Motor neuron (in vitro differentiated cells): ENCODE measurements around the gene HDDC3. TPM values are rescaled to one million over a fixed set of nuclear protein-coding genes. Genes with fewer than 3 reads are reported as not detected.

Experiments used
- ATAC-seq, 8 experiments: fragments of 200-7000 bp; cut with Tn5 transposase; replicated peaks in 6 of 8; 2 replicates each; pipeline ENCODE4 v1.8.0; 2021; ENCODE audit warnings: mild to moderate bottlenecking in 8 of 8, moderate library complexity in 8 of 8
- H3K27ac ChIP-seq, 2 donors: fragments of 250-450 bp; sonication (Bioruptor Pico); 2 replicates each; pipeline ENCODE4 v1.9.0; 2021; ENCODE audit warnings: antibody characterized with exemption in 2 of 2, mild to moderate bottlenecking in 2 of 2, moderate library complexity in 1 of 2
- H3K4me1 ChIP-seq, 2 donors: fragments of 250-450 bp; sonication (Bioruptor Pico); replicated peaks in 1 of 2; 2 replicates each; pipeline ENCODE4 v1.6.1; 2021; ENCODE audit warnings: antibody characterized with exemption in 2 of 2, mild to moderate bottlenecking in 2 of 2, moderate library complexity in 1 of 2
- H3K4me3 ChIP-seq, 5 donors: fragments of 250-450 bp; sonication (Bioruptor Pico); 2 replicates each; pipeline ENCODE4 v1.9.0; 2021; ENCODE audit warnings: antibody characterized with exemption in 5 of 5, mild to moderate bottlenecking in 5 of 5, moderate library complexity in 4 of 5
- WGBS, 10 experiments: fragments of 450-650 bp; shearing (Covaris generic); methylation state at CpG; one replicate each; pipeline ENCODE4 v1.0.0; 2022; 5-methylcytosine and 5-hydroxymethylcytosine counted together
- in situ Hi-C, 9 experiments: fragments of 400-800 bp; cut with MboI; loops; one replicate each; pipeline ENCODE4 v1.15.0; 2021; ENCODE audit warnings: low sequenced_read_pairs in 9 of 9, low pct_unique_long_range_greater_than_20kb in 2 of 9; ENCODE audit not compliant: unreplicated experiment in 9 of 9
- total RNA-seq, 8 experiments: library from RNA; unstranded; fragments of 300-600 nt; gene quantifications; 2 replicates each; pipeline versions ENCODE4 v1.2.3 to v1.2.4, GENCODE V29; 2022

The HDDC3 gene
- total RNA-seq, 8 experiments from 2014 or later, result 10.1 to 22.4 (median 13.6) TPM

DNA sequence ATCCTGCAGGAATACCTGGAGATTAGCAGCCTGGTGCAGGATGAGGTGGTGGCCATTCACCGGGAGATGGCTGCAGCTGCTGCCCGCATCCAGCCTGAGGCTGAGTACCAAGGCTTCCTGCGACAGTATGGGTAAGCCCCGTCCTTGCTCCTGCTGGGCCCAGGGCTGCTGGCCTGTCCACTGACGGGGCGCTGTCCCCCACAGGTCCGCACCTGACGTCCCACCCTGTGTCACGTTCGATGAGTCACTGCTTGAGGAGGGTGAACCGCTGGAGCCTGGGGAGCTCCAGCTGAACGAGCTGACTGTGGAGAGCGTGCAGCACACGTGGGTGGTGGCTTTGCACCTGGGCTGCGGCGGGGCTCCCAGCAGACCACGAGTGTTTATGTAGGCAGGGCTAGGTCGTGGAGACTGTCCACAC is 43.0 kb downstream of the HDDC3 start:
- in situ Hi-C loops, result loop anchor here in 8 of 9 experiments (10.0 to 25.0 kb wide), 5 partner anchors 227 to 577 kb away; no protein-coding TSS in a partner anchor
- WGBS, 10 experiments, result 40 to 100% (median 79%) methylated on average over 1 to 9 of the region's 18 CpGs; no CpG with 5 or more reads in 6 of the 10 experiments
- peak in 5 of 8 experiments; percentile 9 to 34 (median 15) for ATAC-seq
- Histone ChIP-seq H3K4me1 (peaks cover 9 to 21% of the 10 kb centered on the region in 2 donors), H3K27ac (no peak overlapping the region), H3K4me3 (no peak overlapping the region)

DNA sequence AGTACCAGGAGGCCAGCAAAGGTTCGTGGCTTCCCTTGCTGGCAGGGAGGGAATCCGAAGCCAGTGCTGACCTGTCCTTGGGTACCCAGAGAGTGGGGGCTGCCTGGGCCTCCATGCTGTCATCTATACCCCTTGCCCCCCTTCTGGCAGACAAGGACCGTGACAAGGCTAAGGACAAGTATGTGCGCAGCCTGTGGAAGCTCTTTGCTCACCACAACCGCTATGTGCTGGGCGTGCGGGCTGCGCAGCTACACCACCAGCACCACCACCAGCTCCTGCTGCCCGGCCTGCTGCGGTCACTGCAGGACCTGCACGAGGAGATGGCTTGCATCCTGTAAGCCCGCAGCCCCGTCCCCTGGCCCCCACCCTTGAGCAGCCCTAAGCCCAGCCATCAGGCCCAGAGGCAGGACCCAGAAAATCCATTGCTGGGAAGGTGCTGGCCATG is 45.3 kb downstream of the HDDC3 start:
- Histone ChIP-seq H3K4me1 (peaks cover 9 to 30% of the 10 kb centered on the region in 2 donors), H3K27ac (no peak overlapping the region), H3K4me3 (no peak overlapping the region)
- 50 to 94% (median 93%) methylated on average over 2 to 5 of the region's 13 CpGs; no CpG with 5 or more reads in 7 of the 10 experiments for WGBS, 10 experiments
- no peak for ATAC-seq
- in situ Hi-C loops, result loop anchor here in 8 of 9 experiments (10.0 to 25.0 kb wide), 5 partner anchors 225 to 575 kb away; no protein-coding TSS in a partner anchor

DNA sequence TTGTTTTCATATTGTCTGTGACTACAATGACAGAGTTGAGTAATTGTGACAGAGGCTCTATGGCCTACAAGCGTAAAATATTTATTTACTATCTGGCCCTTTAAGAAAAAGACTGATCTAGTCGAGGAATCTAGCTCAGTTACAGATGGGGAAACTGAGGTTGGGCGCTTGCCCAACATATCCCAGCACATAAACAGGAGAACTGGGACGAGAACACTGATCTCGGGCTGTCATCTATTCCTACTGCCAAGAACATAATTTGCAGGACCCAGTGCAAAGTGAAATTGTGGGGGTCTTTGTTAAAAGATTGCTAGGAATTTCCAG is 46.1 kb downstream of the HDDC3 start:
- H3K4me3 ChIP-seq, result no peak overlapping the region
- in situ Hi-C loops, result loop anchor here in 8 of 9 experiments (10.0 to 25.0 kb wide), 5 partner anchors 224 to 574 kb away; no protein-coding TSS in a partner anchor
- no peak for ATAC-seq
- 0 to 92% (median 14%) methylated on average over 1 to 2 of the region's 5 CpGs; no CpG with 5 or more reads in 4 of the 10 experiments for WGBS, 10 experiments
- no peak overlapping the region for H3K27ac ChIP-seq
- peaks cover 9 to 29% of the 10 kb centered on the region in 2 donors for H3K4me1 ChIP-seq

DNA sequence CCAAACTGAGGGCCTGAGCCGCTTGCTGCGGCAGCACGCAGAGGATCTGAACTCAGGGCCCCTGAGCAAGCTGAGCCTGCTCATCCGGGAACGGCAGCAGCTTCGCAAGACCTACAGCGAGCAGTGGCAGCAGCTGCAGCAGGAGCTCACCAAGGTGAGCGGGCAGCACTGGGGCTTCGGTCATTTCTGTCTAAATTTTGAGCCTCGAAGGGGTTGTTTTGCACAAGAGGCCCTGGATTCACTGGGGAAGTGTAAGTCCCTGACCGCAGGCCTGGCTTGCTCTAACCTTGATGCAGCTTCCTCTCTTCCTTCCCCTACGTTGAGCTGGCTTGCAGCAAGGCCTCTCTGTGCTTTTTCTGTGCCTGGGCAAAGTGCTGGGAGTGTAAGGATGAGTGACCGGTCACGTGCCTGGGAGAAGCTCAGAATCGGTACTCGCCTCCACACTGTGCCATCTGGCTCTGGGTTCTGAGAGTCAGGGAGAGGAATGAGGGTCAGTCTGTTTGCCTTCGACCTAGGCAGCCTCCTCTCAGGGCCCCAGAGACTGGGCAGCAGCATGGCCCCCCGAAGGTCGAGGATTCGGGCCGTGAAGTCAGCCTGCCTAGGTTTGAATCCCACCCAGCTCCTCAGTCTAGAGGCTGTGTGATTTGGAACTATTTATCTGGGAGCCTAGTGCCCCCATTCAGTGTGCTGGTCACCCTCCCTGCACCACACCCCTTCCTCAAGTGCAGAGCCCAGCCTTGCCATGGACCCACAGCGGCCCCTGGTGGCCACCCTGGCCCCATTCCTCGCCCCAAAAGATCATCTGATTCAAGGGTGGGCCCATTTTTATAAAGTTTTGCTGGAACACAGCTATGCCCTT is 46.7 kb downstream of the HDDC3 start:
- in situ Hi-C loops, result loop anchor here in 8 of 9 experiments (10.0 to 25.0 kb wide), 5 partner anchors 223 to 573 kb away; no protein-coding TSS in a partner anchor
- 7 to 82% (median 68%) methylated on average over 2 to 12 of the region's 23 CpGs; no CpG with 5 or more reads in 6 of the 10 experiments for WGBS, 10 experiments
- Histone ChIP-seq H3K27ac (no peak overlapping the region), H3K4me3 (no peak overlapping the region), H3K4me1 (peaks cover 5 to 23% of the 10 kb centered on the region in 2 donors)
- ATAC-seq, result peak; percentile 57 to 79 (median 70)

DNA sequence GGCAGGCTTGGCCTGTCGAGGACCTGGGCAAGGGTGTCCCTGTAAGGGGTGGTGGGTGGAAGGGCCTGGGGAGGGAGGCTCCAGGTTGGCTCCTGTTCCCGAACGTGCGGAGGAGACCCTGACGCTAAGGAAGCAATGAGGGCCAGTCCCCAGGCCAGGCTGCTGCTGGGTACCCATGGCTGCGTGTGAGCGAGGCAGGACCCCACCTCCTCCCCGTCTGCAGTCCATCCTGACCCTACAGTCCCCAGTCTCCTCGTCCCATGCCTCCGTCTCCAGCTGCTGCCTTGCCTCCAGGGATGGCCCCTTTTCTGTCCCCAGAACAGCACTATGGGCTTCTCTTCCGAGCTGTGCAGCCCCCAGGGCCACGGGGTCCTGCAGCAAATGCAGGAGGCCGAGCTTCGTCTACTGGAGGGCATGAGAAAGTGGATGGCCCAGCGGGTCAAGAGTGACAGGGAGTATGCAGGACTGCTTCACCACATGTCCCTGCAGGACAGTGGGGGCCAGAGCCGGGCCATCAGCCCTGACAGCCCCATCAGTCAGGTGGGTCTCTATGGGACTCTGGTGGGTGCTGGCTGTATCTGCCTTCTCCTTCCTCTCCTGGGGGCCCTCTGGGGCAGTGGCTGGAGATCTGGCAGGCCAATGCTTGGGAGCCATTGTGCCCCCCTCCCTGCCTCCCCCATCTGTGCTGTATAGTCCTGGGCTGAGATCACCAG is 47.5 kb downstream of the HDDC3 start:
- H3K4me3 ChIP-seq, result no peak overlapping the region
- peak in 2 of 8 experiments; percentile 2 to 3 for ATAC-seq
- H3K4me1 ChIP-seq, result peaks cover 0 to 18% of the 10 kb centered on the region in 2 donors
- 50 to 100% (median 90%) methylated on average over 1 to 4 of the region's 16 CpGs; no CpG with 5 or more reads in 7 of the 10 experiments for WGBS, 10 experiments
- no peak overlapping the region for H3K27ac ChIP-seq
- in situ Hi-C loops, result loop anchor here in 8 of 9 experiments (10.0 to 25.0 kb wide), 5 partner anchors 223 to 573 kb away; no protein-coding TSS in a partner anchor

DNA sequence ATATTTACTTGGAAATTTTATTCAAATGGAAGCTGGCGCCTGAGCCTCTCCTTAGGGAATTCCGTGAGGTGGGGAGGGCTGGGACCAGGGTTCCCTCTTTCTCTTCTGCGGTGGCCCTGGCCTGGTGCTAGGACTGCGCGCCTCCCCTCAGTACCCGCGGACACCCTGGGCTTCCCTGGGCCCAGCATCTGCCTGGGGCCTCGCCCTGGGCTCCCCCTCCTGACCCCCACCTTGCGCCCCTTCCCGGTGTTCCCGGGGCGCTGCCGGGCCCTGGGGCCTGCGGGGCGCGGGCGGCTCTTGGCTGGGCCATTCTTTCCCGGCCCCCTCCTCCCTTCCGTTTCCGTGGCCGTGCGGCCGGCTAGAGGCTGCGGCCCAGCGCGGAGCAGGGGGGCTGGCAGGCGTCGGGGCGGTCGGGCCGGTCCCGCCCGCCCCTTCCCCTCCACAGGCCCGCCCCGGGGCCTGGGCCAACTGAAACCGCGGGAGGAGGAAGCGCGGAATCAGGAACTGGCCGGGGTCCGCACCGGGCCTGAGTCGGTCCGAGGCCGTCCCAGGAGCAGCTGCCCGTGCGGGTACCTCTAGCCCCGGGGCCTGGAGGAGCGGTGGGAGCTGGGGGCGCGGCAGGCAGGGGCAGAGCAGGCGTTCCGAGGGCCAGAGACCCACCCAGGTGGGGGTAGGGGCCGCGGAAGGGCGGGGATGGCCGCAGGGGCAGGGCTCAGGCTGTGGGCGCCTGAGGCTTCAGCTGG is 48.2 kb downstream of the HDDC3 start, which contains the start of gene FES:
Gene FES (plus strand): TSS at position 529 of the 743 bp plus-strand sequence. CDS start 542 bp downstream, outside the sequence.
- ATAC-seq, result peak; percentile 5 to 46 (median 30)
- peaks cover 0 to 15% of the 10 kb centered on the region in 2 donors for H3K4me1 ChIP-seq
- 50% methylated on average over 4 of the region's 58 CpGs; no CpG with 5 or more reads in 9 of the 10 experiments for WGBS, 10 experiments
- peak within 1 kb of the TSS in 1 of 2 donors; percentile 13 for H3K27ac ChIP-seq
- H3K4me3 ChIP-seq, result no peak within 1 kb of the TSS
- in situ Hi-C loops, result loop anchor here in 8 of 9 experiments (10.0 to 25.0 kb wide), 5 partner anchors 222 to 572 kb away; no protein-coding TSS in a partner anchor

DNA sequence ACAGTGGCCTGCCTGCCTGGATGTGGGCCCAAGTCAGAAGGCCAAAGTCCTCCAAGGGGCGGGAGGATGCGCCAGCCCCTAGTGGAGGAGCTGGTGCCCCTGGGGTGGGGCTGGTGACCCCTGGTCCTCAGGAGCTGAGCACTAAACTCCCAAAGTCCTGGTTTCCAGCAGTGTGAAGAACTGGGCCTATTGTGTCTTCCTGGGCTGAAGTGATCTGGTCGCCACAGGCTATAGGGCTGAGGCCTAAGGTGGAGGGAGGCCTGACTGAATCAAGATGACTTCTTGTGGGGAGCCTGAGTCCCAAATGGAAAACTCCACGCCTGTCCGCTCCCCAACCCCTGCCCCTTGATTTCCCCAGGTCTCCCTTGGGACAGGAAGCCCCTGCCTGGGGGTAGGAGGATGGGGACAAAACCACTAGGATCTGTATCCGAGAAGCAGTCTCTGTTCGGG is 48.8 kb downstream of the HDDC3 start:
- H3K27ac ChIP-seq, result peak overlapping the region in 1 of 2 donors; percentile 13
- H3K4me1 ChIP-seq, result peaks cover 0 to 15% of the 10 kb centered on the region in 2 donors
- in situ Hi-C loops, result loop anchor here in 8 of 9 experiments (10.0 to 25.0 kb wide), 5 partner anchors 221 to 571 kb away; no protein-coding TSS in a partner anchor
- peak in 3 of 8 experiments; percentile 3 to 9 (median 6) for ATAC-seq
- no peak overlapping the region for H3K4me3 ChIP-seq
- 45 to 92% (median 89%) methylated on average over 2 to 3 of the region's 7 CpGs; no CpG with 5 or more reads in 7 of the 10 experiments for WGBS, 10 experiments

DNA sequence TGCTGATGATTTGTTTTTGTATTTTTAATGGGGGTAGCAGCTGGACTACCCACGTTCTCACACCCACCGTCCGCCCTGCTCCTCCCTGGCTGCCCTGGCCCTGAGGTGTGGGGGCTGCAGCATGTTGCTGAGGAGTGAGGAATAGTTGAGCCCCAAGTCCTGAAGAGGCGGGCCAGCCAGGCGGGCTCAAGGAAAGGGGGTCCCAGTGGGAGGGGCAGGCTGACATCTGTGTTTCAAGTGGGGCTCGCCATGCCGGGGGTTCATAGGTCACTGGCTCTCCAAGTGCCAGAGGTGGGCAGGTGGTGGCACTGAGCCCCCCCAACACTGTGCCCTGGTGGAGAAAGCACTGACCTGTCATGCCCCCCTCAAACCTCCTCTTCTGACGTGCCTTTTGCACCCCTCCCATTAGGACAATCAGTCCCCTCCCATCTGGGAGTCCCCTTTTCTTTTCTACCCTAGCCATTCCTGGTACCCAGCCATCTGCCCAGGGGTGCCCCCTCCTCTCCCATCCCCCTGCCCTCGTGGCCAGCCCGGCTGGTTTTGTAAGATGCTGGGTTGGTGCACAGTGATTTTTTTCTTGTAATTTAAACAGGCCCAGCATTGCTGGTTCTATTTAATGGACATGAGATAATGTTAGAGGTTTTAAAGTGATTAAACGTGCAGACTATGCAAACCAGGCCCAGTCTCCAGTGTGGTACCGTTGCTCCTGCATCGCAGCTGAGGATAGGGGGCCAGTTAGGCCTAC is 49.4 kb downstream of the HDDC3 start:
- H3K4me1 ChIP-seq, result peaks cover 0 to 15% of the 10 kb centered on the region in 2 donors
- in situ Hi-C loops, result loop anchor here in 8 of 9 experiments (10.0 to 25.0 kb wide), 5 partner anchors 221 to 571 kb away; no protein-coding TSS in a partner anchor
- peak overlapping the region in 1 of 2 donors; percentile 13 for H3K27ac ChIP-seq
- H3K4me3 ChIP-seq, result no peak overlapping the region
- no peak for ATAC-seq
- 48 to 100% (median 92%) methylated on average over 1 to 9 of the region's 13 CpGs; no CpG with 5 or more reads in 6 of the 10 experiments for whole genome bisulfite sequencing, 10 experiments

DNA sequence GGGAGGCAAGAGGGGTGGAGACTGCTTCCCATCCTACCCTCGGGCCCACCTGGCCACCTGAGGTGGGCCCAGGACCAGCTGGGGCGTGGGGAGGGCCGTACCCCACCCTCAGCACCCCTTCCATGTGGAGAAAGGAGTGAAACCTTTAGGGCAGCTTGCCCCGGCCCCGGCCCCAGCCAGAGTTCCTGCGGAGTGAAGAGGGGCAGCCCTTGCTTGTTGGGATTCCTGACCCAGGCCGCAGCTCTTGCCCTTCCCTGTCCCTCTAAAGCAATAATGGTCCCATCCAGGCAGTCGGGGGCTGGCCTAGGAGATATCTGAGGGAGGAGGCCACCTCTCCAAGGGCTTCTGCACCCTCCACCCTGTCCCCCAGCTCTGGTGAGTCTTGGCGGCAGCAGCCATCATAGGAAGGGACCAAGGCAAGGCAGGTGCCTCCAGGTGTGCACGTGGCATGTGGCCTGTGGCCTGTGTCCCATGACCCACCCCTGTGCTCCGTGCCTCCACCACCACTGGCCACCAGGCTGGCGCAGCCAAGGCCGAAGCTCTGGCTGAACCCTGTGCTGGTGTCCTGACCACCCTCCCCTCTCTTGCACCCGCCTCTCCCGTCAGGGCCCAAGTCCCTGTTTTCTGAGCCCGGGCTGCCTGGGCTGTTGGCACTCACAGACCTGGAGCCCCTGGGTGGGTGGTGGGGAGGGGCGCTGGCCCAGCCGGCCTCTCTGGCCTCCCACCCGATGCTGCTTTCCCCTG is 50.2 kb downstream of the HDDC3 start:
- no peak overlapping the region for H3K27ac ChIP-seq
- WGBS, 10 experiments, result 60 to 100% (median 93%) methylated on average over 1 to 3 of the region's 19 CpGs; no CpG with 5 or more reads in 5 of the 10 experiments
- no peak for ATAC-seq
- no peak overlapping the region for H3K4me3 ChIP-seq
- in situ Hi-C loops, result loop anchor here in 8 of 9 experiments (10.0 to 25.0 kb wide), 5 partner anchors 220 to 570 kb away; no protein-coding TSS in a partner anchor
- peaks cover 0 to 15% of the 10 kb centered on the region in 2 donors for H3K4me1 ChIP-seq

DNA sequence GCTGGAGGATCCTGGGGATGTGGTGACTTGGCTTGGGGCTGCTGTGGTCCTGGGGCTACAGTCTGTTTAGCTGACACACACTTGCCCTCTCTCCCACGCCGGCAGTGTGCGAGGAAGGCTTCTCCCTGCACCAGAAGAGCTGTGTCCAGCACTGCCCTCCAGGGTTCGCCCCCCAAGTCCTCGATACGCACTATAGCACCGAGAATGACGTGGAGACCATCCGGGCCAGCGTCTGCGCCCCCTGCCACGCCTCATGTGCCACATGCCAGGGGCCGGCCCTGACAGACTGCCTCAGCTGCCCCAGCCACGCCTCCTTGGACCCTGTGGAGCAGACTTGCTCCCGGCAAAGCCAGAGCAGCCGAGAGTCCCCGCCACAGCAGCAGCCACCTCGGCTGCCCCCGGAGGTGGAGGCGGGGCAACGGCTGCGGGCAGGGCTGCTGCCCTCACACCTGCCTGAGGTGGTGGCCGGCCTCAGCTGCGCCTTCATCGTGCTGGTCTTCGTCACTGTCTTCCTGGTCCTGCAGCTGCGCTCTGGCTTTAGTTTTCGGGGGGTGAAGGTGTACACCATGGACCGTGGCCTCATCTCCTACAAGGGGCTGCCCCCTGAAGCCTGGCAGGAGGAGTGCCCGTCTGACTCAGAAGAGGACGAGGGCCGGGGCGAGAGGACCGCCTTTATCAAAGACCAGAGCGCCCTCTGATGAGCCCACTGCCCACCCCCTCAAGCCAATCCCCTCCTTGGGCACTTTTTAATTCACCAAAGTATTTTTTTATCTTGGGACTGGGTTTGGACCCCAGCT is 51.0 kb downstream of the HDDC3 start:
- in situ Hi-C loops, result loop anchor here in 8 of 9 experiments (10.0 to 25.0 kb wide), 5 partner anchors 219 to 569 kb away; no protein-coding TSS in a partner anchor
- 93% methylated on average over 3 to 5 of the region's 35 CpGs; no CpG with 5 or more reads in 8 of the 10 experiments for WGBS, 10 experiments
- ATAC-seq, result no peak
- no peak overlapping the region for H3K27ac ChIP-seq
- peaks cover 0 to 15% of the 10 kb centered on the region in 2 donors for H3K4me1 ChIP-seq
- H3K4me3 ChIP-seq, result no peak overlapping the region
